HPDE6-E6E7 (cell line): ENCODE measurements around the gene BBOX1.
A peak's percentile ranks its signal among the peaks of the same experiment; 100 is the strongest.
"Not testable (repeated sequence)": the region's sequence is repeated elsewhere in the genome, so short reads cannot be mapped to it uniquely, and the experiment has no call there.

Experiments used
- DNase-seq: peaks from one replicate; pipeline ENCODE4 v3.0.0; 2011; ENCODE audit warnings: missing footprints; ENCODE audit errors: extremely low spot score

Gene BBOX1

GRCh38 chr11:27083782-27084181 is 43.2 kb downstream of the BBOX1 start:
- no peak for DNase-seq

GRCh38 chr11:27084518-27084917 is 43.9 kb downstream of the BBOX1 start:
- no peak for DNase-seq

GRCh38 chr11:27085111-27085510 is 44.5 kb downstream of the BBOX1 start:
- DNase-seq, result no peak

- no peak for DNase-seq
Observed at GRCh38 chr11:27085605-27086004, 45.0 kb downstream of the BBOX1 start.

- no peak for DNase-seq
Observed at GRCh38 chr11:27087432-27087831, 46.8 kb downstream of the BBOX1 start.

- DNase-seq, result peak; percentile 4
Observed at GRCh38 chr11:27088353-27088752, 47.7 kb downstream of the BBOX1 start.

- no peak for DNase-seq
Observed at GRCh38 chr11:27089746-27090145, 49.1 kb downstream of the BBOX1 start.

- not testable (repeated sequence) for DNase-seq
Observed at GRCh38 chr11:27090357-27090948, 49.8 kb downstream of the BBOX1 start.

- no peak for DNase-seq
Observed at GRCh38 chr11:27094120-27094519, 53.5 kb downstream of the BBOX1 start.

GRCh38 chr11:27095059-27095458 is 54.4 kb downstream of the BBOX1 start:
- DNase-seq, result no peak

GRCh38 chr11:27095887-27096286 is 55.3 kb downstream of the BBOX1 start:
- no peak for DNase-seq

- DNase-seq, result no peak
Observed at GRCh38 chr11:27097551-27097950, 56.9 kb downstream of the BBOX1 start.

- DNase-seq, result no peak
Observed at GRCh38 chr11:27100534-27100933, 59.9 kb downstream of the BBOX1 start.

GRCh38 chr11:27107548-27107947 is 66.9 kb downstream of the BBOX1 start:
- no peak for DNase-seq

- DNase-seq, result no peak
Observed at GRCh38 chr11:27108809-27109208, 68.2 kb downstream of the BBOX1 start.

GRCh38 chr11:27111896-27112295 is 71.3 kb downstream of the BBOX1 start:
- no peak for DNase-seq

- DNase-seq, result no peak
Observed at GRCh38 chr11:27112946-27113345, 72.3 kb downstream of the BBOX1 start.

- DNase-seq, result no peak
Observed at GRCh38 chr11:27115051-27115650, 74.5 kb downstream of the BBOX1 start.

- no peak for DNase-seq
Observed at GRCh38 chr11:27116684-27117083, 76.1 kb downstream of the BBOX1 start.

GRCh38 chr11:27118371-27118770 is 77.8 kb downstream of the BBOX1 start:
- no peak for DNase-seq

GRCh38 chr11:27118949-27119348 is 78.3 kb downstream of the BBOX1 start:
- DNase-seq, result no peak

- no peak for DNase-seq
Observed at GRCh38 chr11:27119396-27119795, 78.8 kb downstream of the BBOX1 start.

- no peak for DNase-seq
Observed at GRCh38 chr11:27120211-27120610, 79.6 kb downstream of the BBOX1 start.

GRCh38 chr11:27122001-27122400 is 81.4 kb downstream of the BBOX1 start:
- no peak for DNase-seq
